ENCODE data around the gene ATG7. TPM values are rescaled to one million over a fixed set of nuclear protein-coding genes. Genes with fewer than 3 reads are reported as not detected.

The ATG7 gene
- total RNA-seq, 1 experiment from 2014 or later = 29.3 TPM

DNA sequence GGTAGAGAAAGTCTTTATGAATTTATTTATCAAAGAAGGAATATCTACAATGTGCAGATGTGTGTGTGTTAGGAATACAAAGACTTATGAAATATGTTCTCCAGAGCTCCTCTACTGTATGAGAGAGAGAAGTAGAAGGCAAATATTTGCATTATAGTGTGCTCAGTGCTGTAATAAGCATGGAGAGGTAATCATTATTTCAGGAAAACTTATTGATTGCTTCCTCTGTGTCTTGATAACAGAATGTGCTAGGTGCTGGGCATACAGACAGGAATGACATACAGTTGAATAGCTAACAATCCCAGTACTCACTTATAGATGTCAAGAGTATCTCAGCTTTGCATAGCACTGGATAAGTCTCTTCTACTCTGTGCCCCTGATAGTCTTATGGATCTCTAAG, 30.2 kb downstream of the ATG7 start:
- no peak for DNase-seq (ENCODE audit: low read depth, low spot score)
- H3K9me3 ChIP-seq (ENCODE audit: control insufficient read depth in 1 of 2, insufficient read depth in 1 of 2, low read depth in 1 of 2, low read length in 2 of 2) = no peaks in the 10 kb centered on the region
- H3K9ac ChIP-seq (ENCODE audit: low read length) = no peak overlapping the region
- H3K4me1 ChIP-seq (ENCODE audit: control insufficient read depth in 1 of 2, insufficient read depth in 2 of 2, low read length in 2 of 2) = peaks cover 0 to 9% of the 10 kb centered on the region in 2 experiments; a peak in 1 of 4 replicates
- no peaks in the 10 kb centered on the region for H3K9me2 ChIP-seq (ENCODE audit: insufficient read depth)
- intact Hi-C loops (cut with micrococcal nuclease) = no loop called here
- H3K79me2 ChIP-seq (ENCODE audit: insufficient read depth, low read length) = no peaks in the 10 kb centered on the region
- H3K4me2 ChIP-seq (ENCODE audit: low read length) = no peak overlapping the region
- TF ChIP-seq, protein P1, sequence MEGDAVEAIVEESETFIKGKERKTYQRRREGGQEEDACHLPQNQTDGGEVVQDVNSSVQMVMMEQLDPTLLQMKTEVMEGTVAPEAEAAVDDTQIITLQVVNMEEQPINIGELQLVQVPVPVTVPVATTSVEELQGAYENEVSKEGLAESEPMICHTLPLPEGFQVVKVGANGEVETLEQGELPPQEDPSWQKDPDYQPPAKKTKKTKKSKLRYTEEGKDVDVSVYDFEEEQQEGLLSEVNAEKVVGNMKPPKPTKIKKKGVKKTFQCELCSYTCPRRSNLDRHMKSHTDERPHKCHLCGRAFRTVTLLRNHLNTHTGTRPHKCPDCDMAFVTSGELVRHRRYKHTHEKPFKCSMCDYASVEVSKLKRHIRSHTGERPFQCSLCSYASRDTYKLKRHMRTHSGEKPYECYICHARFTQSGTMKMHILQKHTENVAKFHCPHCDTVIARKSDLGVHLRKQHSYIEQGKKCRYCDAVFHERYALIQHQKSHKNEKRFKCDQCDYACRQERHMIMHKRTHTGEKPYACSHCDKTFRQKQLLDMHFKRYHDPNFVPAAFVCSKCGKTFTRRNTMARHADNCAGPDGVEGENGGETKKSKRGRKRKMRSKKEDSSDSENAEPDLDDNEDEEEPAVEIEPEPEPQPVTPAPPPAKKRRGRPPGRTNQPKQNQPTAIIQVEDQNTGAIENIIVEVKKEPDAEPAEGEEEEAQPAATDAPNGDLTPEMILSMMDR (IDR thresholded peaks at IDR 0.05 in 2 of 3, conservative IDR thresholded peaks at IDR 0.05 in 1 of 3; ENCODE audit: borderline replicate concordance in 1 of 3, insufficient read depth in 1 of 3, low read depth in 2 of 3, low read length in 2 of 3) = no peak
- TF ChIP-seq EGR1 (IDR thresholded peaks at IDR 0.05; ENCODE audit: low read depth) (no peak), CEBPB (IDR thresholded peaks at IDR 0.05; ENCODE audit: low read depth) (no peak), RAD21 (IDR thresholded peaks at IDR 0.05; ENCODE audit: low read depth) (no peak), CBX3 (IDR thresholded peaks at IDR 0.05; ENCODE audit: low read depth) (no peak), ZFX (IDR thresholded peaks at IDR 0.05) (no peak), POLR2AphosphoS5 (IDR thresholded peaks at IDR 0.05; ENCODE audit: low read depth, low read length) (no peak)
- H3K4me3 ChIP-seq (replicated peaks in 1 of 2; ENCODE audit: low read depth in 1 of 2, low read length in 2 of 2) = no peak overlapping the region
- no TSS peak for BruUV-seq (replicated peaks)
- peaks cover 9 to 16% of the 10 kb centered on the region in 2 experiments; a peak in 3 of 4 replicates for H3K36me3 ChIP-seq (ENCODE audit: control insufficient read depth in 1 of 2, insufficient read depth in 2 of 2, low read length in 2 of 2)
- ChIA-PET POLR2A (no interaction called here), CTCF (no interaction called here), RAD21 (ENCODE audit: low non-redundant PET in 1 of 2, low total read pairs in 2 of 2, uncharacterized antibody in 2 of 2, unreplicated experiment in 2 of 2) (no interaction called here)
- no peaks in the 10 kb centered on the region for H4K20me1 ChIP-seq (ENCODE audit: insufficient read depth)
- H3K27ac ChIP-seq (ENCODE audit: low read depth, low read length) = no peak overlapping the region
- no peaks in the 10 kb centered on the region for H3K27me3 ChIP-seq (ENCODE audit: insufficient read depth, low read length)
- no peak overlapping the region for H2AFZ ChIP-seq (ENCODE audit: low read depth, low read length, poor library complexity, severe bottlenecking)
- ATAC-seq = no peak

DNA sequence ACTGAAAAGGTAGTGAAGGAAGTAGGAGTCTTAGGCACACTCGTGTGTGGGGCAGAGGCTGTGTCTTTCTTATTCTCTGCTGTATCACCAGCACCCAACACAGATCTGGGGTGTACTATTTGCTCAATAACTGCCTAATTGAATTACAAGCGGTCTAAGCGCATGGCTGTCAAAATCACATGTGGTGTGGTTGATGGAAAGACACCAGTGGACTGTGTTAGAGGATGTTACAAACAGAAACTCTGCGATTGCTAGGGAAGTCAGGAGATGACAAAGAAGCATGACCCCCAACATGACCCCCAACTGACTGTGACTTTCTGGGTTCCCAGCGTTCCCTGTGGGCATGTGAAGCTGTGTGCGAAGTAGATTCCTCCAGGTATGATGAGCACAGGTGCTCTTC, 32.0 kb downstream of the ATG7 start:
- Histone ChIP-seq H3K4me3 (replicated peaks in 1 of 2; ENCODE audit: low read depth in 1 of 2, low read length in 2 of 2) (no peak overlapping the region), H3K4me1 (ENCODE audit: control insufficient read depth in 1 of 2, insufficient read depth in 2 of 2, low read length in 2 of 2) (peaks cover 0 to 9% of the 10 kb centered on the region in 2 experiments; a peak in 1 of 4 replicates), H3K9me2 (ENCODE audit: insufficient read depth) (no peaks in the 10 kb centered on the region), H3K79me2 (ENCODE audit: insufficient read depth, low read length) (no peaks in the 10 kb centered on the region), H3K4me2 (ENCODE audit: low read length) (no peak overlapping the region), H3K36me3 (ENCODE audit: control insufficient read depth in 1 of 2, insufficient read depth in 2 of 2, low read length in 2 of 2) (peaks cover 21 to 25% of the 10 kb centered on the region in 2 experiments; a peak in 3 of 4 replicates), H4K20me1 (ENCODE audit: insufficient read depth) (no peaks in the 10 kb centered on the region), H3K27me3 (ENCODE audit: insufficient read depth, low read length) (no peaks in the 10 kb centered on the region), H3K9me3 (ENCODE audit: control insufficient read depth in 1 of 2, insufficient read depth in 1 of 2, low read depth in 1 of 2, low read length in 2 of 2) (no peaks in the 10 kb centered on the region), H3K9ac (ENCODE audit: low read length) (no peak overlapping the region), H3K27ac (ENCODE audit: low read depth, low read length) (no peak overlapping the region), H2AFZ (ENCODE audit: low read depth, low read length, poor library complexity, severe bottlenecking) (no peak overlapping the region)
- no TSS peak for BruUV-seq (replicated peaks)
- POLR2A ChIA-PET = no interaction called here
- ATAC-seq (no peak), DNase-seq (ENCODE audit: low read depth, low spot score) (no peak)
- intact Hi-C loops (cut with micrococcal nuclease) = no loop called here
- CTCF ChIA-PET = no interaction called here
- RAD21 ChIA-PET (ENCODE audit: low non-redundant PET in 1 of 2, low total read pairs in 2 of 2, uncharacterized antibody in 2 of 2, unreplicated experiment in 2 of 2) = no interaction called here
- TF ChIP-seq, protein P2, sequence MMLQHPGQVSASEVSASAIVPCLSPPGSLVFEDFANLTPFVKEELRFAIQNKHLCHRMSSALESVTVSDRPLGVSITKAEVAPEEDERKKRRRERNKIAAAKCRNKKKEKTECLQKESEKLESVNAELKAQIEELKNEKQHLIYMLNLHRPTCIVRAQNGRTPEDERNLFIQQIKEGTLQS (IDR thresholded peaks at IDR 0.05) = no peak
- TF ChIP-seq, protein P1 (IDR thresholded peaks at IDR 0.05 in 2 of 3, conservative IDR thresholded peaks at IDR 0.05 in 1 of 3; ENCODE audit: borderline replicate concordance in 1 of 3, insufficient read depth in 1 of 3, low read depth in 2 of 3, low read length in 2 of 3) = no peak
- TF ChIP-seq ZNF274 (IDR thresholded peaks at IDR 0.05; ENCODE audit: low read depth, low read length) (no peak), RAD21 (IDR thresholded peaks at IDR 0.05; ENCODE audit: low read depth) (no peak), ZBTB33 (IDR thresholded peaks at IDR 0.05; ENCODE audit: extremely low read depth, insufficient replicate concordance, low read length) (no peak), POLR2A (IDR thresholded peaks at IDR 0.05; ENCODE audit: borderline replicate concordance, extremely low read depth, insufficient read depth, insufficient read length) (no peak), EZH2 (IDR thresholded peaks at IDR 0.05) (no peak), FOSL1 (IDR thresholded peaks at IDR 0.05; ENCODE audit: low read depth) (no peak)

All from HCT116 (cell line).